Activated naive CD4-positive, alpha-beta T cell treated with anti-CD3 and anti-CD28 coated beads for 36 hours (primary cell): ENCODE data around the gene AP1S1. TPM values are rescaled to one million over a fixed set of nuclear protein-coding genes. Genes with fewer than 3 reads are reported as not detected.
"Not testable (repeated sequence)": the region's sequence is repeated elsewhere in the genome, so short reads cannot be mapped to it uniquely, and the experiment has no call there.

Experiments used
- CTCF ChIA-PET: fragments of 350-600 bp; sonication (Branson Sonifier 250); formaldehyde crosslinking; loops from one replicate; lab custom pipeline; 2021; ENCODE audit warnings: antibody characterized with exemption; lab: Charles Lee
- DNase-seq: peaks from one replicate; pipeline ENCODE4 v3.0.0-alpha.2; 2020
- H3K27ac Mint-ChIP-seq: one replicate; pipeline ENCODE4 v1.8.0; 2021; ENCODE audit warnings: mild to moderate bottlenecking, mixed read lengths
- H3K27me3 Mint-ChIP-seq: one replicate; pipeline ENCODE4 v1.8.0; 2021; ENCODE audit warnings: low read depth, mixed read lengths
- H3K36me3 Mint-ChIP-seq: one replicate; pipeline ENCODE4 v1.8.0; 2021; ENCODE audit warnings: low read depth, mixed read lengths
- H3K4me1 Mint-ChIP-seq: one replicate; pipeline ENCODE4 v1.8.0; 2021; ENCODE audit warnings: low read depth, mixed read lengths
- H3K4me3 Mint-ChIP-seq: one replicate; pipeline ENCODE4 v1.8.0; 2021; ENCODE audit warnings: mild to moderate bottlenecking, moderate library complexity, mixed read lengths
- H3K9me3 Mint-ChIP-seq: one replicate; pipeline ENCODE4 v1.8.0; 2021; ENCODE audit warnings: mixed read lengths
- intact Hi-C: fragments of 100-400 bp; cut with micrococcal nuclease; formaldehyde crosslinking; loops from one replicate; pipeline ENCODE4 v1.15.1; 2023
- total RNA-seq, 2 experiments: library from RNA; stranded (reverse); gene quantifications; one replicate each; pipeline ENCODE4 v1.2.3, GENCODE V29; 2021

Gene AP1S1
- total RNA-seq, 2 experiments from 2014 or later, result 40.6 to 43.5 TPM

DNA sequence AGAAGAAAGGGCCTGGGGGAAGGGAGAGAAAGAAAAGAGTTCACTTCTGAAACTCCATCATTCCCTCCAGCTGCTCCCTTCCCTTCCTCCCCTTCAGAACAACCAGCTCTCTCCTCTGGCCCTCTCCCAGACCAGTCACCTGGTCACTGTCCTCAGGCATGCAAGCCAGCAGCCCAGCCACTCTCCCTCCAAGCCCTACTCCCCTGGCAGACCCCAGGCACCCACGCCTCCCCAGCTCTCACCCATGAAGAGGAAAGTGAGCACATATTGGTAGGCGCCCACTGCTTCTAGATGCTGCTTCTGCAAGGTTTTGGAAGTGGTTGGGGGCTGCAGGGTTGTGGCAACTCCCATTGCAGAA lies 46.2 kb downstream of the AP1S1 start:
- Mint-ChIP-seq H3K4me3 (no peak overlapping the region), H3K36me3 (no peaks in the 10 kb centered on the region), H3K9me3 (no peaks in the 10 kb centered on the region), H3K27ac (no peak overlapping the region), H3K4me1 (peaks cover 14% of the 10 kb centered on the region), H3K27me3 (peaks cover 21% of the 10 kb centered on the region)
- CTCF ChIA-PET, result interaction anchor here (1.4 kb wide), 2 partner anchors 18 to 57 kb away, joined by 3 to 8 read pairs; partner anchors contain the start of gene ZNHIT1
- intact Hi-C loops, result loop anchor here (5.0 kb wide), 2 partner anchors 42 to 82 kb away; no protein-coding TSS in a partner anchor
- no peak for DNase-seq

GRCh38 chr7:101200862-101201599 lies 46.8 kb downstream of the AP1S1 start, which contains the start of gene MOGAT3:
Gene MOGAT3, minus strand, starts transcription at chr7:101201036. Its CDS starts 182 bp downstream, at chr7:101200854.
- CTCF ChIA-PET, result interaction anchor here (1.4 kb wide), 1 partner anchor 17 kb away, joined by 3 read pairs; the partner anchor contains the start of gene ZNHIT1
- Mint-ChIP-seq H3K36me3 (no peaks in the 10 kb centered on the region), H3K27ac (no peak within 1 kb of the TSS), H3K4me3 (no peak within 1 kb of the TSS), H3K4me1 (peaks cover 14% of the 10 kb centered on the region), H3K27me3 (peaks cover 21% of the 10 kb centered on the region), H3K9me3 (no peaks in the 10 kb centered on the region)
- DNase-seq, result no peak
- intact Hi-C loops, result loop anchor here (5.0 kb wide), 2 partner anchors 41 to 81 kb away; no protein-coding TSS in a partner anchor

GRCh38 chr7:101201695-101202602 lies 47.7 kb downstream of the AP1S1 start:
- Mint-ChIP-seq H3K9me3 (no peaks in the 10 kb centered on the region), H3K36me3 (peaks cover 5% of the 10 kb centered on the region), H3K4me1 (peaks cover 14% of the 10 kb centered on the region), H3K27ac (no peak overlapping the region), H3K4me3 (no peak overlapping the region), H3K27me3 (peaks cover 21% of the 10 kb centered on the region)
- DNase-seq, result no peak
- CTCF ChIA-PET, result interaction anchor here (0.9 to 1.0 kb wide), 3 partner anchors 8 to 58 kb away, joined by 3 to 9 read pairs (median 5); no protein-coding TSS in a partner anchor
- intact Hi-C loops, result loop anchor here (5.0 kb wide), 2 partner anchors 40 to 80 kb away; no protein-coding TSS in a partner anchor

- Mint-ChIP-seq H3K27ac (no peak overlapping the region), H3K4me1 (peaks cover 14% of the 10 kb centered on the region), H3K4me3 (no peak overlapping the region), H3K27me3 (peaks cover 21% of the 10 kb centered on the region), H3K9me3 (no peaks in the 10 kb centered on the region), H3K36me3 (peaks cover 5% of the 10 kb centered on the region)
- DNase-seq, result no peak
- CTCF ChIA-PET, result interaction anchor here (0.9 to 2.3 kb wide), 5 partner anchors 8 to 68 kb away, joined by 3 to 9 read pairs (median 5); no protein-coding TSS in a partner anchor
- intact Hi-C loops, result loop anchor here (5.0 kb wide), 2 partner anchors 40 to 80 kb away; no protein-coding TSS in a partner anchor
These were observed 48.3 kb downstream of the AP1S1 start for GRCh38 chr7:101202603-101202918.

DNA sequence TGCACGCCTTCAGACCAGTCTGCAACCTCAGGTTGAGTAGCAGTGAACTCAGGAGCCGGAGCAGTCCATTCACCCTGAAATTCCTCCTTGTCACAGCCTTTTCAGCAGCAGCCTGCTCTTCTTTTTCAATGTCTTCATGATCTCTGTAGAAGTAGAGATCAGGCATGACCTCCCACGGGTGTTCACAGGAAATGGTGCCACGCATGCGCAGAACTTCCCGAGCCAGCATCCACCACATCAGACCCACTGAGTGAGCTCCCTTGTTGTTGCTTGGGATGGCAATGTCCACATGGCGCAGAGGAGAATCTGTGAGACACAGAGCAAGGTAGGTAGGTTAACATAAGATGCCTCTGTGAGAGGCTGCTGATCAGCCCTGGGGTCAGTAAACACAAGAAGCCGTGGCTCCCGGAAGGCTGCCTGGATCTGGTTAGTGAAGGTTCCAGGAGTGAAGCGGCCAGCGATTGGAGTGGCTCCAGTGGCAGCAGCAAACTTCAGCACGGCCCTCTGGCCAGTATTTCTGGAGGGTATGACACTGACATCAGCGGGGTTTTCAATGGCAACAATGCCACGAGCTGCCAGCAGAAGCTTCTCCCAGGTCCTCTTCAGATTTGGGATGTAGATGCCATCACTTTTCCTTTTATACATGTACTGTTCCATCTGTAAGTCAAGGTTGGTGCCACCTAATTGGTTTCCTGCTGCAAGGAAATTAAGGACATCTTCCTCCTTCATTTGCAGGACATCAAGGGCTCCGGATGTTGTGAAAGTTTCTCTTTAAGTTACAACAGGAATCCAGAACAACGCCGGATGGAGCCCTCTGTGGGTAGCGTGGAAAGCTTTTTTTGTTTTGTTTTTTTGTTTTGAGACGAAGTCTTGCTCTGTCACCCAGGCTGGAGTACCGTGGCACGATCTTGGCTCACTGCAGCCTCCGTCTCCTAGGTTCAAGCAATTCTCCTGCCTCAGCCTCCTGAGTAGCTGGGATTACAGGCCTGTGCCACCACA lies 49.8 kb downstream of the AP1S1 start:
- Mint-ChIP-seq H3K27me3 (peaks cover 21% of the 10 kb centered on the region), H3K4me1 (peaks cover 14% of the 10 kb centered on the region), H3K27ac (peak overlapping the region; percentile 54), H3K4me3 (peak overlapping the region; percentile 61)
- DNase-seq, result peak; percentile 27
- intact Hi-C loops, result loop anchor here (5.0 kb wide), 2 partner anchors 38 to 78 kb away; no protein-coding TSS in a partner anchor
- H3K9me3 Mint-ChIP-seq, H3K36me3 Mint-ChIP-seq: not testable (repeated sequence)
- CTCF ChIA-PET, result interaction anchor here (0.6 to 2.3 kb wide), 6 partner anchors 11 to 313 kb away, joined by 3 to 6 read pairs (median 4); no protein-coding TSS in a partner anchor

DNA sequence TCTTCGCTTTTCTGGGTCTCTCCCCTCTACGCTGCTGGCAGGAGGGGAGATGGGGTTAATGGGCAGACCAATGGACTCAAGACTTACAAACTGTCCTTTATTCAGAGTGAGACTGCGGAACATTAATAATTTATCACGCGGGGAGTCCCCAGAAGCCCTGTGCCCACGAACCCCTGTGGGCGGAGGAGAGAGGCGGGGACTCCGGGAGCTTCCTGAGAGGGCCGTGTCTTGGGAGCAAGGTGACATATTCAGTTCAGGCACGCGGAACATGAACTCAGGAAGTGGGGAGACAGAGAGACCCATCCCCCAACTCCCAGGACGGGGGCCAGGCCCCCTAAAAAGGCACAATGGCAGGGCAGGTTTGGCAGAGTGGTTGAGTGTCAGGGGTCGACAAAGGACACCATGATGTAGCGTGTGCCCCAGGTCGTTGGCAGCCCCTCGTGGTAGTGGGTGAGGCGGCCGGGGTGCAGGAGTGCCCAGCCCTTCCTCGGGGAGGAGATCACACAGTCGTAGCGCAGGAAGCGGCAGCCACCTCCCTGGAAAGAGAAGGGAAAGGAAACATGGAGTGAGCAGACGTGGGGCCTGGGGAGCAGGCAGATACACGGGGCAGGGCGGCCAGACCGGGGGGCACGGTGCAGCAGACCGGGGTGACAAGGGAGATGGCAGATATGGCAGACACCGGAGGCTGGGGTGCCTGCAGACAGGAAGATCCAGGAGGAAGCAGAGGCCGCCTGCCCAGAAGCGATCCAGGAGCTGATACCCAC lies 51.8 kb downstream of the AP1S1 start:
- CTCF ChIA-PET, result interaction anchor here (1.8 kb wide), 1 partner anchor 14 kb away, joined by 5 read pairs; no protein-coding TSS in a partner anchor
- intact Hi-C loops, result no loop called here
- Mint-ChIP-seq H3K36me3 (peaks cover 11% of the 10 kb centered on the region), H3K27me3 (peaks cover 13% of the 10 kb centered on the region), H3K4me3 (no peak overlapping the region), H3K27ac (no peak overlapping the region), H3K4me1 (peaks cover 9% of the 10 kb centered on the region), H3K9me3 (no peaks in the 10 kb centered on the region)
- DNase-seq, result no peak

GRCh38 chr7:101206665-101207042 lies 52.4 kb downstream of the AP1S1 start:
- Mint-ChIP-seq H3K4me1 (peaks cover 7% of the 10 kb centered on the region), H3K9me3 (no peaks in the 10 kb centered on the region), H3K27ac (no peak overlapping the region), H3K27me3 (peaks cover 7% of the 10 kb centered on the region), H3K36me3 (peaks cover 11% of the 10 kb centered on the region), H3K4me3 (no peak overlapping the region)
- DNase-seq, result no peak
- intact Hi-C loops, result no loop called here
- CTCF ChIA-PET, result interaction anchor here (1.8 kb wide), 1 partner anchor 14 kb away, joined by 5 read pairs; no protein-coding TSS in a partner anchor

- Mint-ChIP-seq H3K4me1 (peaks cover 7% of the 10 kb centered on the region), H3K9me3 (no peaks in the 10 kb centered on the region), H3K36me3 (peaks cover 11% of the 10 kb centered on the region), H3K4me3 (no peak overlapping the region), H3K27me3 (peaks cover 7% of the 10 kb centered on the region), H3K27ac (no peak overlapping the region)
- no peak for DNase-seq
- intact Hi-C loops, result no loop called here
- CTCF ChIA-PET, result interaction anchor here (0.9 to 1.1 kb wide), 2 partner anchors 15 to 63 kb away, joined by 4 to 5 read pairs; no protein-coding TSS in a partner anchor
These were observed 53.2 kb downstream of the AP1S1 start for GRCh38 chr7:101207459-101207858.

- intact Hi-C loops, result no loop called here
- H3K9me3 Mint-ChIP-seq, result no peaks in the 10 kb centered on the region
- no peak overlapping the region for H3K27ac Mint-ChIP-seq
- no peak for DNase-seq
- H3K27me3 Mint-ChIP-seq, result peaks cover under 1% of the 10 kb centered on the region
- peaks cover 11% of the 10 kb centered on the region for H3K36me3 Mint-ChIP-seq
- CTCF ChIA-PET, result no interaction called here
- H3K4me3 Mint-ChIP-seq, result no peak overlapping the region
- H3K4me1 Mint-ChIP-seq, result peaks cover 2% of the 10 kb centered on the region
These were observed 54.5 kb downstream of the AP1S1 start for GRCh38 chr7:101208794-101209193.

GRCh38 chr7:101210143-101210542 lies 55.9 kb downstream of the AP1S1 start:
- Mint-ChIP-seq H3K27ac (no peak overlapping the region), H3K36me3 (peaks cover 14% of the 10 kb centered on the region), H3K4me1 (no peaks in the 10 kb centered on the region), H3K9me3 (no peaks in the 10 kb centered on the region), H3K27me3 (no peaks in the 10 kb centered on the region), H3K4me3 (no peak overlapping the region)
- CTCF ChIA-PET, result no interaction called here
- intact Hi-C loops, result no loop called here
- no peak for DNase-seq
